DMS 273 (cell line): Measurements from ENCODE around the gene RPL41.
A peak's percentile ranks its signal among the peaks of the same experiment; 100 is the strongest.
"Not testable (repeated sequence)": the region's sequence is repeated elsewhere in the genome, so short reads cannot be mapped to it uniquely, and the experiment has no call there.

Experiments used
- DNase-seq: peaks from one replicate; lab custom pipeline; 2025; ENCODE audit not compliant: unreplicated experiment; lab: John Stamatoyannopoulos, UW

Gene RPL41

DNA sequence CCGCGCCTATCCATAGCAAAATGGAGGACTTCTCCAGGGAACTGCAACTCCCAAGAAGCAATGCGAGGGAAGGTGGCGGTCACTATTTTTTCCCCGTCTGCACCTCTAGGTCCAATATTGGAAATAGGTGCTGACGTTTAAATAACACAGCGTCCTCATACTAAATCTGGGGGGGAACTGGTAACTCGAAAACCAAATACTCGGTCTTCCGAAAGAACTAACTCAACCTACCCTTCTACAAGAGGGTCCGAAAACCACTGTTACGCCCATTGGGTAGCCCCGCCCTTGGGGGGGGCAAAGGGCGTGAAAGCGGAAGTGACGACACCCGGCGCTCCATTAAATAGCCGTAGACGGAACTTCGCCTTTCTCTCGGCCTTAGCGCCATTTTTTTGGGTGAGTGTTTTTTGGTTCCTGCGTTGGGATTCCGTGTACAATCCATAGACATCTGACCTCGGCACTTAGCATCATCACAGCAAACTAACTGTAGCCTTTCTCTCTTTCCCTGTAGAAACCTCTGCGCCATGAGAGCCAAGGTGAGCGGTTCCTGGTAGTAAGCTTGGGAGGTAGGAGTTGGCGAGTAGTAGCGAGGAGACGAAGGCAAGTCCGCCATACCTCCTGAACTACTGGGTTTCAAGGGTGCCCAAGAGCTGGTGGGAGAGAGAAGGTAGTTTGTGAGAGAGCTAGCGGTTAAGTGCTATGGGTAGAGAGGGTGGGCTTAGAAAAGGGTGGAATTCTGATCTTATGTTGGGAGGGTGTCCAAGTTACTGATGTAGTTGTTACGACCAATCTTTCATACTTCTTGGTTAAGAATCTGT is at the start of gene RPL41:
TSS of gene RPL41 (plus strand) at position 367 of the 815 bp plus-strand sequence.
- DNase-seq: peak; percentile 95

- DNase-seq: no peak
Measured at GRCh38 chr12:56071648-56072047, 44.8 kb upstream of the RPL41 start.

GRCh38 chr12:56074396-56074795 is 42.0 kb upstream of the RPL41 start:
- no peak for DNase-seq

DNA sequence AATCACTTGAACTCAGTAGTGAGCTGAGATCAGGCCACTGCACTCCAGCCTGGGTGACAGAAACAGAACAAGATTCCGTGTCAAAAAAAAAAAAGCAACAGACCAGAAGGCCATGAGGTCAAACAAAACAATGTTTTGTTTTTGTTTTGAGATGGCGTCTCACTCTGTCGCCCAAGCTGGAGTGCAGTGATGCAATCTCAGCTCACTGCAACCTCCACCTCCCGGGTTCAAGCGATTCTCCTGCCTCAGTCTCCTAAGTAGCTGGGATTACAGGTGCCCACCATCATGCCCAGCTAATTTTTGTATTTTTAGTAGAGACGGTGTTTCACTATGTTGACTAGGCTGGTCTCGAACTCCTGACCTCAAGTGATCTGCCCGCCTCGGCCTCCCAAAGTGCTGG is 38.5 kb upstream of the RPL41 start:
- DNase-seq: not testable (repeated sequence)

DNA sequence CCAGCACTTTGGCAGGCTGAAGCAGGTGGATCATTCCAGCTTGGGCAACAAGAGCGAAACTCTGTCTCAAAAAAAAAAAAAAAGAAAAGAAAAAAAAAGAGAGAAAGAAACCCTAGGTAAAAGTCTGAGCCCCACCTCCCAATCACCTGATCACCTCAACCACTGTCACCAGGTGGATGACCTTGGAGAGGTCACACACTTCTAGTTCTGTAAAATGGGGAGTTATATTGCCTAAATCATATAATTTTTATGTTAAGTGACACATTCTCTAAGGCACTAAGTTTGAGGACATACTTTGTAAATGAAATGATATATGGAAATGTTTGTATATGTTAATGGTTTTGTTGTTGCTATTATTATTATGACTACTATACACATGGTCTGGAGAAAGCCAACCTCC is 38.0 kb upstream of the RPL41 start:
- no peak for DNase-seq

DNA sequence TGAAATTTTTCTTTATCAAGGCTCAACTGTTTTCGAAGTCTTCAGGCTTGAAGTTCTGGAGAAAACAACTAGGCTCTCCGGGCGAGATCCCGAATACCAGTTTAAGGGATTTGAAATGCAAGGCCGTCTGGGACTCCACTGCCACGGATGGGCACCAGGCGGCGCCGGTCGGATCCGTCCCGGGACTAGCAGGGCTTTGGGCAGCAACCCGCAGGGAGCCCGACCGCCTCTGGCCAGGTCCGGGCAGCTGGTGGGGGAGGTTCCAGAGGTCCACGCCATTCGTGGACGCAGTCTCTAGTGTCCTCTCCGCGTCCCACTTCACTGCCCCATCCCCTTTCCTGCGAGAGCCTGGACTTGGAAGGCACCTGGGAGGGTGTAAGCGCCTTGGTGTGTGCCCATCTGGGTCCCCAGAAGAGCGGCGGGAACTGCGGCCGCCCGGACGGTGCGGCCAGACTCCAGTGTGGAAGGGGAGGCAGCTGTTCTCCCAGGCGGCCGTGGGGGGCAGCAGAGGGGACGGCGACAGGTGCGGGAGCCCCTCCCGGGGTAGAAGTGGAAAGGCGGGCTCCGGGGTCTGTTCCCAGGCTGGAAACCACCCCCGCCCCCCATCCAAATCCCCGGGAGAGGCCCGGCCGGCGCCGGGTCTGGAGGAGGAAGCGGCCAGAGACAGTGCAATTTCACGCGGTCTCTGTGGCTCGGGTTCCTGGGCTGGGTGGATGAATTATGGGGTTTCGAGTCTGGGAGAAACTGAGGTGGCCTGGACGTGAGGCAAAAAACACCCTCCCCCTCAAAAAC is 37.3 kb upstream of the RPL41 start:
- DNase-seq: peak; percentile 86

GRCh38 chr12:56079723-56080555 is 36.5 kb upstream of the RPL41 start, which contains the start of gene ERBB3:
ERBB3 (plus strand) TSS chr12:56080165; CDS start chr12:56080301, 136 bp downstream.
- DNase-seq: peak; percentile 78

DNA sequence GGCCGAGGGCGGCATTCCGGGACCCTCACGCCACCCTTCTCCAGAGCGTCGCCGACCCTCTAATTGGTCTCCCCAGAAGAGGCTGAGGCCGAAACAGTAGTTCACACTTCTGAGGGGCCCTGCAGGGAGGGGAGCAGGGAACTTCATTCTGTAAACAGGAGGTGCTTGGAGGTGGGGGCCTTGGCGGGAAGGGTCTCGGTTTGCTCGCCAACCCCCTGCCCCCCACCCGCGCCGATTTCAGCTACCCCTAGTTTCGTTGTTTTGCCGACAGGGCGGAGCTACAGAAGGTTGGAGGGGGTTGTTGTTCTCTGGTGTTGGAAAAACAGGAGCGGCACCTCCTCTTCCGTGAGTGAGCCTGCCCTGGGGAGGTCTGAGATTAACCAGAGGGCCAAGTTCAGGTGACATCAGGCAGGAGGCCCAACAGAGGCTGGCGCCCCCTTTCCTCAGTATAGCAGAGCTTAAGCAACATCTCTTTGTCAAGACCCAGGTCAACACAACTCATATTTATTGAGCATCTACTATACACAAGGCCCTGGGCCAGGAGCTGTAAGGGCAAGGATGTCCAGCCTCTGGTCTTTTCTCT is 35.8 kb upstream of the RPL41 start:
- no peak for DNase-seq

DNA sequence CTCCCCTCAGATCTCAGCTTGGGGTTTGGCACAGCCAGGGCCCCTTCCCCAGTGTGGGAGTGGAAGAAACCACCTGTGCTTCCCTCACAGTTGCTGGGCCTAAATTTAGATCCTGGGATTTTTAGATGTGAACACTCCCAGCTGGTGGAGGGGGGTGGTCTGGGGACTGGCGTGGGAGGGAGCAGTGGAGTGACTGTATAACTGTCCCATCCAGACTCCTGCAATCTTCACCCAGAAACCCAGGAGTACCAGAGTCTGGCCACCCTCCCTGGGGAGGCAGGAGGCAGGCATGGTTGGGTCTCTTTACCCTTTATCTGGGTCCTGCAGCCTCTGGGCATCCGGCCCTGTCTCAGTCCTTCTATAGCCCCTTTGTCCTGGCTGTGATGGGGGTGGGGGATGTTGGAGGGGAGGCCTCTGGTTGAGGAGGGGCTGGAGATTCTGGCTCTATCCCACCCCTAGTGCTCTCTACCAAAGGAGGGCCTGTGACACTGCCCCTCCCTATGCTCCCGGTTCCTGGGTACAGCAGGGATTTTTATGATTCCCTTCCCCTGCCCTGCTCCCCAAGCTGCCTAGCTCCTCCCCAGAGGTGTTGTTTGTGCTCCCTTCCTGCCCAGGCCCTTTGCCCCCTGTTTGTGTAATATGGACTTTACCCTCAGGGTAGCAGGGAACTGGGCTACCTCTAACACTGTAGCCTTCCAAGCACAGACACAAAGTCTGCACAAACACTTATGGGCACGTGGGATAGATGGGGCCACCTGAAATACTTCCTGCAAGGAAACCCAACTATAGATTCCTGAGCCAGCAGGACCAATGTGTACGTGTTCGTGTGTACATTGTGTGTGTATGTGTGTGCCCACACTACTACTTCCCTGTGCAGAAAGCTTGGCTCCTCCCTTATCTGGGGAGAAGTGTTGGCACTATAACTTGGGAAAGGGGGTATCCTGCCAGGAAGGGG is 34.8 kb upstream of the RPL41 start:
- no peak for DNase-seq

DNA sequence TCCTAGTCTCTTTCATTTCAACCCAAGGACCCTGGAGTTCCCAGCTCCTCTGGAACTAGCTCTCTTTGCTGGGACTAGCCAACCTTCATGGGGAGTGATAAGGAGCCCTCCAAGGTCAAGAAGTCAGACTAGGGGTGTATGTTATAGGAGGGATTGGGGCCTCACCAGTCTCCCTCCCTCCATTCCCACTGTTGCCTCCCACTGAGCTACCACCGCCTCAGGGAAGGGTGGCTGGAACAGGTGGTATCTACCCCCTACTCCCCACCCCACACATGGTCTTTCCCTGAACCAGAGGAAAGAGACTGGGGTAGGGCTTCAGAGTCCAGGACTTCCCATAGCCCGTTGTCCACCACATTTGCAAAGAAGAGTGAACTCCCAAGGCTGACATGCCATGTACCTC is 34.1 kb upstream of the RPL41 start:
- DNase-seq: no peak

DNA sequence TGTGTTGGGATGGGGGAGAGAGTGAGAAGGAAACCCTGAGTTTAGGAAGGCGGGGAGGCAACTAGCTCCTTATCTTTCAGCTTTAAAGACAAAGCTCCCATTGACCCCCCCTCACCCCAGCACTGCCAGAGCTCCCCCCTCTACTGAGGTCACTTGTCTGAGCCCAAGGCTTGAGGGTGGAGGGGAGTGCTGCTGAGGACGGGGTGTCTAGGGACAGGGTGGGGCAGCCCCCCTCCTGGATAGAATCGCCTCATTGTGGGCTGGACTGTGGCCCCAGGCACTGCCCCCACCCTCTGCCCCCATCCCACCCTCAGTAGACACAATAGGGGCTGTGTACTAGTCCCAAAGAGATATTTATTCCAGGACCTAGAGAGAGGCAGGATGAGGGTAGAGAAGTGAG is 33.5 kb upstream of the RPL41 start:
- DNase-seq: no peak

DNA sequence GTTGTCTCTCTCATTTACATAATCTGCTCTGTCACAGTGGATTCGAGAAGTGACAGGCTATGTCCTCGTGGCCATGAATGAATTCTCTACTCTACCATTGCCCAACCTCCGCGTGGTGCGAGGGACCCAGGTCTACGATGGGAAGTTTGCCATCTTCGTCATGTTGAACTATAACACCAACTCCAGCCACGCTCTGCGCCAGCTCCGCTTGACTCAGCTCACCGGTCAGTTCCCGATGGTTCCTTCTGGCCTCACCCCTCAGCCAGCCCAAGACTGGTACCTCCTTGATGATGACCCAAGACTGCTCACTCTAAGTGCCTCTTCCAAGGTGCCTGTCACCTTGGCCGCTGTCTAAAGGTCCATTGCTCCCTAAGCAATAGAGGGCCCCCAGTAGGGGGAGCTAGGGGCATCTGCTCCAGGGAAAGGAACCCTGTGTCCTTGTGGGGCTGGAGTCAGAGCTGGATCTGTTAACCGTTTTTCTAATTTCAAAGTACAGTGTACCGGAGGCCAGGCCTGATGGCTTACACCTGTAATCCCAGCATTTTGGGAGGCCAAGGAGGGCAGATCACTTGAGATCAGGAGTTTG is 31.4 kb upstream of the RPL41 start:
- DNase-seq: peak; percentile 66

DNA sequence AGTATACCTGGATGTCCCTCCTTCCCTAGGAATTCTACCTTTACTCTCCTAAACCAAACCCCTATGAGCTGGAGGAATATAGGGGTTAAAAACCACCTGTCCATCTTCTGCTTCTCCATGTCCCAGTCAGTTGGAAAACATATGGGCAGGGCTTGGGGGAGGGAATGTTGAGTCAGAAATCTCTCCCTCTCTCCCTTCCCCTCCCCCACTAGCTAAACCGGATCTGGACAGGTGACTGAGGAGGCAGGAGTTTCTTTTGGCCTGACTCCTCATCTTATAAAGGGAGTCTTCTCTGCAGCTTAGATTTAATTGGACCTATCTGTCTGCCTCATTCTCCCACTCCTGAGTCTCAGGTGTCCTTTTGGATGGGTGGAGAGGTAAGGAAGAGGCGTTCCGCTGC is 30.3 kb upstream of the RPL41 start:
- no peak for DNase-seq

DNA sequence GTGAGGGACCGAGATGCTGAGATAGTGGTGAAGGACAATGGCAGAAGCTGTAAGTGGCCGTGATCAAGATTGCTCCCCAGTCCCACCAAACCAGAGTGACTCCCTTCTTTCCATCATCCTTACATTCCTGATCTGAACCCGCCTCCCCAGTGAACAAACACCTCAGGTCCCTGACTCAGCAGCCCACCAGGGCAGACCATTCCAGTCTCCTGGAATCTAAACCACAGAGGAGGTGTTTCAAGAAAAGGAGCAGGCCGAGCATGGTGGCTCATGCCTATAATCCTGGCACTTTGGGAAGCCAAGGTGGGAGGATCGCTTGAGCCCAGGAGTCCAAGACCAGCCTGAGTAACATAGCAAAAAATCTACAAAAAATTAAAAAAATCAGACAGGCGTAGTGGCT is 29.8 kb upstream of the RPL41 start:
- no peak for DNase-seq

DNA sequence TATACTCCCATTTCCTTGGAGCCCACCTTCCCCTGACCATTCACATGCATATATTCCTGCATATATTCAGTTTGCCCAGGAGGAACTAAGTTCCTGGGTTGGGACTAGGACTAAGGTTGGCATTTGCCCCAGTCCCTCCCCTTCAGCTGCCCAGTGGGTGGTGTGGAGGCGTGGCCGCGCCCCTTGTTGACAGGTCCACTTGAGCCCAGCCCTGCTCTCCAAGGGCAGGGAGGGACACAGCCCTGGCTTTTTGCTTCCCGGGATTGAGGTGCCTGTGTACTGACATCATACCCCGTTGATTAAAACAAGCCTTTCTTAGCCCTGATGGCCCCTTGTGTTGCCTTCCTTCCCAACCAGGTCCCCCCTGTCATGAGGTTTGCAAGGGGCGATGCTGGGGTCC is 29.2 kb upstream of the RPL41 start:
- DNase-seq: peak; percentile 10

- DNase-seq: no peak
Measured at GRCh38 chr12:56097738-56098137, 18.7 kb upstream of the RPL41 start.

GRCh38 chr12:56098592-56098991 is 17.8 kb upstream of the RPL41 start:
- DNase-seq: no peak

- no peak for DNase-seq
Measured at GRCh38 chr12:56099787-56100186, 16.6 kb upstream of the RPL41 start.

GRCh38 chr12:56101045-56101444 is 15.4 kb upstream of the RPL41 start:
- DNase-seq: no peak
